ENCODE measurements around the gene SULF2. TPM values are rescaled to one million over a fixed set of nuclear protein-coding genes. Genes with fewer than 3 reads are reported as not detected.

SULF2 gene
- total and polyA plus RNA-seq, 9 of the 15 experiments (the other 6 are each of a cell fraction or from before 2014, with no cell fraction given), result 0.33 TPM; not detected in 8

DNA sequence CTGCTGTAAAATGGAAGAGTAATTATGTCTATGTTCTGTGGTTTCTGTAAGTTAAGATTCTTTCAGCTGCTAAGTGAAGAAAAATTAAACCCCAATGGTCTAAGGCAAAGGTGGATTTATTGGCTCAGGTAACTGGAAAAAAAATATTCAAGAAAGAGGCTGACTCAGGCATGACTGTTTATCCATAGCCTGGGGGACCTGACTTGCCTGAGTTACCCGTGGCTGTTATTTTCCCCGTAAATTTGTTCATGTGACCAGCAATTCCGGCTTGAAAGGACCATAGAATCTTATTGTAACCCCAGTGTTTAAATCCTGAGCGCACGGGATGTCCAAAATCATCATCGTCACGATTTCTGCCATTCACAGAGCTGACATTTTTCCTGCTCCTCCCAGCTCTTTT is 32.3 kb upstream of the SULF2 start:
- no peak overlapping the region for H3K9ac ChIP-seq (ENCODE audit: insufficient read depth in 1 of 2, low read depth in 2 of 2, low read length in 2 of 2)
- H3K27ac ChIP-seq (ENCODE audit: extremely low read depth, low read depth, low read length), result no peak overlapping the region
- H4K20me1 ChIP-seq (replicated peaks; ENCODE audit: control insufficient read depth, insufficient read depth, low read length), result no peaks in the 10 kb centered on the region
- POLR2A ChIA-PET, result interaction anchor here (1.3 kb wide), 1 partner anchor 77 kb away, joined by 4 read pairs; no protein-coding TSS in a partner anchor
- H3K27me3 ChIP-seq (ENCODE audit: control insufficient read depth in 2 of 2, insufficient read depth in 2 of 2, low read length in 2 of 2), result peaks cover 0 to 5% of the 10 kb centered on the region in 2 experiments; a peak in 2 of 5 replicates
- FAIRE-seq (no peak), ATAC-seq (no peak), DNase-seq (ENCODE audit: extremely low read depth in 1 of 4, low spot score in 3 of 4) (no peak)
- H3K79me2 ChIP-seq (ENCODE audit: control insufficient read depth, insufficient read depth, low read length), result no peaks in the 10 kb centered on the region
- TF ChIP-seq ELF4 (CRISPR knock-in tag; IDR thresholded peaks at IDR 0.05) (no peak), CEBPB (tag; IDR thresholded peaks at IDR 0.05) (no peak), MAFF (IDR thresholded peaks at IDR 0.05; ENCODE audit: low read length) (no peak), PREB (CRISPR knock-in tag; IDR thresholded peaks at IDR 0.05) (no peak), ILK (tag; IDR thresholded peaks at IDR 0.05; ENCODE audit: borderline replicate concordance, low read depth) (no peak), ZNF253 (CRISPR knock-in tag; conservative IDR thresholded peaks at IDR 0.05) (no peak), ATF4 (CRISPR knock-in tag; IDR thresholded peaks at IDR 0.05) (no peak), NFXL1 (CRISPR knock-in tag; IDR thresholded peaks at IDR 0.05) (no peak), TAF1 (IDR thresholded peaks at IDR 0.05; ENCODE audit: control insufficient read depth, extremely low read depth, insufficient read depth, low read length, severe bottlenecking) (no peak), ZNF12 (CRISPR knock-in tag; IDR thresholded peaks at IDR 0.05) (no peak), HNRNPL (IDR thresholded peaks at IDR 0.05; ENCODE audit: low read depth, low read length) (no peak)
- TF ChIP-seq, protein P1, sequence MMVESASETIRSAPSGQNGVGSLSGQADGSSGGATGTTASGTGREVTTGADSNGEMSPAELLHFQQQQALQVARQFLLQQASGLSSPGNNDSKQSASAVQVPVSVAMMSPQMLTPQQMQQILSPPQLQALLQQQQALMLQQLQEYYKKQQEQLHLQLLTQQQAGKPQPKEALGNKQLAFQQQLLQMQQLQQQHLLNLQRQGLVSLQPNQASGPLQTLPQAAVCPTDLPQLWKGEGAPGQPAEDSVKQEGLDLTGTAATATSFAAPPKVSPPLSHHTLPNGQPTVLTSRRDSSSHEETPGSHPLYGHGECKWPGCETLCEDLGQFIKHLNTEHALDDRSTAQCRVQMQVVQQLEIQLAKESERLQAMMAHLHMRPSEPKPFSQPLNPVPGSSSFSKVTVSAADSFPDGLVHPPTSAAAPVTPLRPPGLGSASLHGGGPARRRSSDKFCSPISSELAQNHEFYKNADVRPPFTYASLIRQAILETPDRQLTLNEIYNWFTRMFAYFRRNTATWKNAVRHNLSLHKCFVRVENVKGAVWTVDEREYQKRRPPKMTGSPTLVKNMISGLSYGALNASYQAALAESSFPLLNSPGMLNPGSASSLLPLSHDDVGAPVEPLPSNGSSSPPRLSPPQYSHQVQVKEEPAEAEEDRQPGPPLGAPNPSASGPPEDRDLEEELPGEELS (CRISPR knock-in tag; IDR thresholded peaks at IDR 0.05; ENCODE audit: borderline replicate concordance), result no peak
- TF ChIP-seq, protein P2, sequence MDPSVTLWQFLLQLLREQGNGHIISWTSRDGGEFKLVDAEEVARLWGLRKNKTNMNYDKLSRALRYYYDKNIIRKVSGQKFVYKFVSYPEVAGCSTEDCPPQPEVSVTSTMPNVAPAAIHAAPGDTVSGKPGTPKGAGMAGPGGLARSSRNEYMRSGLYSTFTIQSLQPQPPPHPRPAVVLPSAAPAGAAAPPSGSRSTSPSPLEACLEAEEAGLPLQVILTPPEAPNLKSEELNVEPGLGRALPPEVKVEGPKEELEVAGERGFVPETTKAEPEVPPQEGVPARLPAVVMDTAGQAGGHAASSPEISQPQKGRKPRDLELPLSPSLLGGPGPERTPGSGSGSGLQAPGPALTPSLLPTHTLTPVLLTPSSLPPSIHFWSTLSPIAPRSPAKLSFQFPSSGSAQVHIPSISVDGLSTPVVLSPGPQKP (CRISPR knock-in tag; IDR thresholded peaks at IDR 0.05), result no peak
- no peak overlapping the region for H3K4me2 ChIP-seq (ENCODE audit: insufficient read depth, low read length)
- in situ Hi-C loops (cut with MboI), result loop anchor here (5.0 kb wide), 1 partner anchor 75 kb away; no protein-coding TSS in a partner anchor
- no TSS peak for BruUV-seq (replicated peaks)
- no peak overlapping the region for H2AFZ ChIP-seq (ENCODE audit: low read depth, low read length)
- intact Hi-C loops (cut with micrococcal nuclease), result no loop called here
- CTCF ChIA-PET (ENCODE audit: low intra/inter-chr PET ratio), result no interaction called here
- no peaks in the 10 kb centered on the region for H3K4me1 ChIP-seq (replicated peaks in 1 of 2; ENCODE audit: control insufficient read depth in 2 of 2, insufficient read depth in 2 of 2, low read length in 2 of 2)
- H3K9me3 ChIP-seq (replicated peaks; ENCODE audit: control insufficient read depth, insufficient read depth, low read depth, low read length), result no peaks in the 10 kb centered on the region
- H3K36me3 ChIP-seq (ENCODE audit: control insufficient read depth, insufficient read depth, low read length), result no peaks in the 10 kb centered on the region
- no peak overlapping the region for H3K4me3 ChIP-seq
- no peaks in the 10 kb centered on the region for H3K9me1 ChIP-seq (ENCODE audit: control insufficient read depth, insufficient read depth, low read length)
- 0% methylated on average over 7 of the region's 7 CpGs for WGBS (ENCODE audit: insufficient coverage, low coverage, missing lambda C conversion rate)
